Calu3 (cell line): ENCODE data around the gene MARK3. TPM values are rescaled to one million over a fixed set of nuclear protein-coding genes. Genes with fewer than 3 reads are reported as not detected.

Source experiments
- BruUV-seq: library from RNA; stranded (reverse); fragments of 400-500 nt; replicated peaks from 2 replicates; lab custom pipeline; 2021; lab: Mats Ljungman, UMichigan
- CTCF ChIA-PET: fragments of 300-600 bp; sonication (Branson Sonifier 250); formaldehyde crosslinking; loops from one replicate; lab custom pipeline; 2022; ENCODE audit warnings: antibody characterized with exemption; lab: Charles Lee
- DNase-seq: peaks from one replicate; pipeline ENCODE4 v3.0.0; 2022
- H3K27ac Mint-ChIP-seq: one replicate; pipeline ENCODE4 v1.8.0; 2022; ENCODE audit warnings: mixed read lengths; ENCODE audit not compliant: unreplicated experiment
- H3K27me3 Mint-ChIP-seq: one replicate; pipeline ENCODE4 v1.8.0; 2022; ENCODE audit warnings: mixed read lengths; ENCODE audit not compliant: unreplicated experiment
- H3K36me3 Mint-ChIP-seq: one replicate; pipeline ENCODE4 v1.8.0; 2022; ENCODE audit warnings: mild to moderate bottlenecking, moderate library complexity, mixed read lengths; ENCODE audit not compliant: insufficient read depth, unreplicated experiment
- H3K4me1 Mint-ChIP-seq: one replicate; pipeline ENCODE4 v1.8.0; 2022; ENCODE audit warnings: mild to moderate bottlenecking, low read depth, mixed read lengths; ENCODE audit not compliant: unreplicated experiment
- H3K4me3 Mint-ChIP-seq: one replicate; pipeline ENCODE4 v1.8.0; 2022; ENCODE audit warnings: mild to moderate bottlenecking, low read depth, moderate library complexity, mixed read lengths; ENCODE audit not compliant: unreplicated experiment
- H3K9me3 Mint-ChIP-seq: one replicate; pipeline ENCODE4 v1.8.0; 2022; ENCODE audit warnings: low read depth, mixed read lengths; ENCODE audit not compliant: unreplicated experiment
- intact Hi-C: fragments of 100-400 bp; cut with micrococcal nuclease; formaldehyde crosslinking; loops from one replicate; pipeline ENCODE4 v1.10.0; 2022; ENCODE audit not compliant: unreplicated experiment
- total RNA-seq: library from RNA; stranded (reverse); gene quantifications from 2 replicates; pipeline ENCODE4 v1.2.3, GENCODE V29; 2022
- TF ChIP-seq, protein P1 (sequence below): fragments of 200-600 bp; IDR thresholded peaks from one replicate; pipeline ENCODE4 v1.8.0; 2022; ENCODE audit warnings: antibody characterized with exemption; ENCODE audit not compliant: unreplicated experiment

The MARK3 gene
- total RNA-seq, 1 experiment from 2014 or later = 76.0 TPM

DNA sequence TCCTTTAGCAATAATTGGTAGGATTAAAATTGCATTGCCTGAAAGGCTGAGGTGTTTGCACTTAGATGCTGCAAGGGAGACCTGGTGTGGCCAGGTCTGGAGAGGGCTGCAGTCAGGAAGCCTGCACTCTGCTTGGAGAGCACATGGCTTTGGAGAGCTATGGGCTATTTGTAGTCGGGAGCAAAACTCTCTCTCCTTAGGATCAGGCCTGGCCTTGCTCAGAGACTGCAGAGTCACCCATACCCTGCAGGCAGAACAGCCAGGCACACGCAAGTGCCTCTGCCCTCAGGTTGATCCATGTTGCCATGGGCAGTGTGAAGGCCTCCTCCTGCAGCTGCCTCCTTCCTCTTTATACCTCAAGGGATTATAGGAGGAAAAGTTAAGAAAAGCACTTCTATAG, 110.6 kb downstream of the MARK3 start:
- peaks cover 19% of the 10 kb centered on the region for H3K36me3 Mint-ChIP-seq
- no peaks in the 10 kb centered on the region for H3K9me3 Mint-ChIP-seq
- peaks cover 5% of the 10 kb centered on the region for H3K4me1 Mint-ChIP-seq
- TF ChIP-seq, protein P1, sequence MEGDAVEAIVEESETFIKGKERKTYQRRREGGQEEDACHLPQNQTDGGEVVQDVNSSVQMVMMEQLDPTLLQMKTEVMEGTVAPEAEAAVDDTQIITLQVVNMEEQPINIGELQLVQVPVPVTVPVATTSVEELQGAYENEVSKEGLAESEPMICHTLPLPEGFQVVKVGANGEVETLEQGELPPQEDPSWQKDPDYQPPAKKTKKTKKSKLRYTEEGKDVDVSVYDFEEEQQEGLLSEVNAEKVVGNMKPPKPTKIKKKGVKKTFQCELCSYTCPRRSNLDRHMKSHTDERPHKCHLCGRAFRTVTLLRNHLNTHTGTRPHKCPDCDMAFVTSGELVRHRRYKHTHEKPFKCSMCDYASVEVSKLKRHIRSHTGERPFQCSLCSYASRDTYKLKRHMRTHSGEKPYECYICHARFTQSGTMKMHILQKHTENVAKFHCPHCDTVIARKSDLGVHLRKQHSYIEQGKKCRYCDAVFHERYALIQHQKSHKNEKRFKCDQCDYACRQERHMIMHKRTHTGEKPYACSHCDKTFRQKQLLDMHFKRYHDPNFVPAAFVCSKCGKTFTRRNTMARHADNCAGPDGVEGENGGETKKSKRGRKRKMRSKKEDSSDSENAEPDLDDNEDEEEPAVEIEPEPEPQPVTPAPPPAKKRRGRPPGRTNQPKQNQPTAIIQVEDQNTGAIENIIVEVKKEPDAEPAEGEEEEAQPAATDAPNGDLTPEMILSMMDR = no peak
- intact Hi-C loops = no loop called here
- BruUV-seq = no TSS peak
- no peaks in the 10 kb centered on the region for H3K27me3 Mint-ChIP-seq
- H3K4me3 Mint-ChIP-seq = no peak overlapping the region
- DNase-seq = no peak
- CTCF ChIA-PET = no interaction called here
- no peak overlapping the region for H3K27ac Mint-ChIP-seq

DNA sequence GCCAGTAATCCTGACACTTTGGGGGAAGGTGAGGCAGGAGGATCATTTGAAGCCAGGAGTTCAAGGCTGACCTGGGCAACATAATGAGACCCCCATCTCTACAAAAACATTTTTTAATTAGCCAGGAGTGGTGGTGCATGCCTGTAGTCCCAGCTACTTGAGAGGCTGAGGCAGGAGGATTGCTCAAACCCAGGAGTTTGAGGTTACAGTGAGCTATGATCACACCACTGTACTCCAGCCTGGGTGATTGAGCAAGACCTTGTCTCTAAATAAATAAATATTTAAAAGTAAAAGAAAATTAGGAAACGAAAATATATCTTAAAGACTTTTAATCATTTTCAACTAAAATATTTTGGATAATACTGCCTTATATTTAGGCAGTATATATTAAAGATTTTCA, 111.6 kb downstream of the MARK3 start:
- CTCF ChIA-PET = no interaction called here
- no peak overlapping the region for H3K4me3 Mint-ChIP-seq
- BruUV-seq = no TSS peak
- no peaks in the 10 kb centered on the region for H3K27me3 Mint-ChIP-seq
- intact Hi-C loops = no loop called here
- peaks cover 5% of the 10 kb centered on the region for H3K4me1 Mint-ChIP-seq
- TF ChIP-seq, protein P1 = no peak
- H3K36me3 Mint-ChIP-seq = peaks cover 26% of the 10 kb centered on the region
- no peak overlapping the region for H3K27ac Mint-ChIP-seq
- DNase-seq = no peak
- H3K9me3 Mint-ChIP-seq = no peaks in the 10 kb centered on the region

DNA sequence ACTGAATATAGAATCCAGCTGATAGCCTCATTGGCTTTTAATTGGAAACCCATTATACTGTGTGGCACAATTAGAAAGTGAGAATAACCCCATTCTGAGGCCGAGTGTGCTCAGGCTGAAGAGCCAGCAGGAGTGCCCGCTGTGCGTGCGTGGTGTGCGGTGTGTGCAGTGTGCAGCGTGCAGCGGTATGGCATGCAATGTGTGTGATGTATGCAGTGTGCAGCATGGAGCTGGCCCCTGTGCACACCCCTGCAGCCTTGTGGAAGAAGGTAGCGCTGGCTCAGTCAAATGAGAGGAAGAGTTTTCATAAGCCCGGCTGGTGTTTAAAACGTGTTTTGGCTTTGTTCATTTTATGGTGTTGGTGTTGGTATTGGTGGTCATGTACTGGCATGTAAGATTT, 114.5 kb downstream of the MARK3 start:
- no peak overlapping the region for H3K4me3 Mint-ChIP-seq
- CTCF ChIA-PET = interaction anchor here (0.6 kb wide), 1 partner anchor 97 kb away, joined by 4 read pairs; no protein-coding TSS in a partner anchor
- BruUV-seq = no TSS peak
- H3K9me3 Mint-ChIP-seq = no peaks in the 10 kb centered on the region
- DNase-seq = no peak
- intact Hi-C loops = no loop called here
- H3K36me3 Mint-ChIP-seq = peaks cover 40% of the 10 kb centered on the region
- H3K27me3 Mint-ChIP-seq = no peaks in the 10 kb centered on the region
- TF ChIP-seq, protein P1 = no peak
- peaks cover 5% of the 10 kb centered on the region for H3K4me1 Mint-ChIP-seq
- no peak overlapping the region for H3K27ac Mint-ChIP-seq

DNA sequence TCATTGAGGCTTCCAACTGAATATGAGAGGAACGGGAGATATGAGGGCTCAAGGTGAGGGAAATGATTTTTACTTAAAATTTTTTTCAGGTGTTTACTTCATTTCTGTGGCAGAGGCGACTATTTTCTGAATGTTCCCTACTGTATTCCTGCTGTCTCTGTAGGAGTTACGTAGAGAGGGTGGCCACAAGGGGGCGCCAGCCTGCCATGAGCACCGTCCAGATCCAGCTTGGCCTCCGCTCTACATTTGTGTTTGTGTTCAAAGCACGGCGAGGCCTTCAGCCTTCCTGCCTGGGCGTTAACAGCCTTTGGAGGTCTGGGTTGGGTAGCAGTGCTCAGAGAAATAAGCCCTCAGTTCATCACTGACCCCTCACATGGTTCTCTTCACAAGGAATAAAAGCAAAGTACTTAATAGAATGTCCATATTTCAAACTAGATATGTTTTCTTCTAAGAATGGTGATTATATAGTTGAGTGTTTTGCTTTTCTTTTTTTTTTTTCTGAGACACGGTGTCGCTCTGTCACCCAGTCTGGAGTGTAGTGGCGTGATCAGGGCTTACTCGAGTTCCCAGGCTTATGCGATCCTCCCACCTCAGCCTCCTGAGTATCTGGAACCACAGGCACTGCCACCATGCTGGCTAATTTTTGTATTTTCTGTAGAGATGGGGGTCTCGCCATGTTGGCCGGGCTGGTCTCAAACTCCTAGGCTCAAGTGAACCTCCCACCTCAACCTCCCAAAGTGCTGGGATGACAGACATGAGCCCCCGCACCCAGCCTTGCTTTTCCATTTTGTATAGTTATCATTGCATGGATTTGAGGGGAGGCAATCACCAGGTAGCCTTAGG, 115.2 kb downstream of the MARK3 start:
- CTCF ChIA-PET = interaction anchor here (0.6 to 1.0 kb wide), 3 partner anchors 18 to 97 kb away, joined by 3 to 4 read pairs (median 3); no protein-coding TSS in a partner anchor
- BruUV-seq = no TSS peak

More for the DNA sequence above, 115.2 kb downstream of the MARK3 start:
- TF ChIP-seq, protein P1 = peak; percentile 74
- Mint-ChIP-seq H3K36me3 (peaks cover 46% of the 10 kb centered on the region), H3K9me3 (no peaks in the 10 kb centered on the region), H3K27me3 (no peaks in the 10 kb centered on the region), H3K4me3 (no peak overlapping the region), H3K27ac (no peak overlapping the region), H3K4me1 (peaks cover 5% of the 10 kb centered on the region)
- intact Hi-C loops = no loop called here
- peak; percentile 86 for DNase-seq
